CD4-positive, alpha-beta memory T cell (primary cell): Measurements from ENCODE around the gene TMEM92. TPM values are rescaled to one million over a fixed set of nuclear protein-coding genes. Genes with fewer than 3 reads are reported as not detected.

Experiments
- CTCF ChIA-PET: fragments of 350-600 bp; sonication (Branson Sonifier 250); formaldehyde crosslinking; loops from one replicate; lab custom pipeline; 2021; ENCODE audit warnings: inconsistent platforms; ENCODE audit not compliant: partially characterized antibody; lab: Charles Lee
- POLR2A ChIA-PET: fragments of 350-600 bp; sonication (Branson Sonifier 250); formaldehyde crosslinking; loops from one replicate; lab custom pipeline; 2021; ENCODE audit not compliant: partially characterized antibody; lab: Charles Lee
- DNase-seq, 5 donors: peaks; one replicate each; pipeline versions ENCODE4 v3.0.0 to v3.0.0-alpha.2; 2020 to 2022; ENCODE audit warnings: mixed read lengths in 1 of 5
- H3K27ac ChIP-seq: one replicate; pipeline ENCODE4 v1.7.0; 2013; ENCODE audit warnings: low read depth, low read length
- H3K27me3 ChIP-seq: 2 replicates; pipeline ENCODE4 v1.7.0; 2013; ENCODE audit warnings: mild to moderate bottlenecking, low read length, moderate library complexity; ENCODE audit not compliant: insufficient read depth
- H3K36me3 ChIP-seq: 2 replicates; pipeline ENCODE4 v1.7.0; 2013; ENCODE audit warnings: mild to moderate bottlenecking, low read length, moderate library complexity; ENCODE audit not compliant: insufficient read depth
- H3K4me1 ChIP-seq: 2 replicates; pipeline ENCODE4 v1.7.0; 2013; ENCODE audit warnings: mild to moderate bottlenecking, low read length, moderate library complexity; ENCODE audit not compliant: insufficient read depth
- H3K4me3 ChIP-seq, 2 donors: one replicate each; pipeline ENCODE4 v1.7.0; 2013; ENCODE audit warnings: low read length in 2 of 2, mild to moderate bottlenecking in 1 of 2
- H3K9me3 ChIP-seq, 2 donors: one replicate each; pipeline ENCODE4 v1.7.0; 2013; ENCODE audit warnings: low read length in 2 of 2, control low read depth in 1 of 2; ENCODE audit not compliant: control insufficient read depth in 1 of 2
- H3K27ac Mint-ChIP-seq, 7 donors: one replicate each; pipeline ENCODE4 v1.8.0; 2020 to 2021; ENCODE audit warnings: mixed read lengths in 7 of 7, mild to moderate bottlenecking in 6 of 7, inconsistent platforms in 3 of 7, moderate library complexity in 3 of 7
- H3K27me3 Mint-ChIP-seq, 2 donors: one replicate each; pipeline ENCODE4 v1.8.0; 2020 to 2021; ENCODE audit warnings: mixed read lengths in 2 of 2
- H3K36me3 Mint-ChIP-seq, 2 donors: one replicate each; pipeline ENCODE4 v1.8.0; 2020 to 2021; ENCODE audit warnings: mixed read lengths in 2 of 2, inconsistent platforms in 1 of 2, mild to moderate bottlenecking in 1 of 2
- H3K4me1 Mint-ChIP-seq, 4 donors: one replicate each; pipeline ENCODE4 v1.8.0; 2020 to 2021; ENCODE audit warnings: mixed read lengths in 4 of 4, mild to moderate bottlenecking in 1 of 4
- H3K4me3 Mint-ChIP-seq, 8 donors: one replicate each; pipeline ENCODE4 v1.8.0; 2020 to 2021; ENCODE audit warnings: mixed read lengths in 8 of 8, mild to moderate bottlenecking in 7 of 8, moderate library complexity in 6 of 8, inconsistent platforms in 3 of 8
- H3K9me3 Mint-ChIP-seq, 8 donors: one replicate each; pipeline ENCODE4 v1.8.0; 2020 to 2021; ENCODE audit warnings: mixed read lengths in 8 of 8, mild to moderate bottlenecking in 5 of 8, inconsistent platforms in 3 of 8, moderate library complexity in 1 of 8
- intact Hi-C: fragments of 100-400 bp; cut with micrococcal nuclease; formaldehyde crosslinking; loops from one replicate; pipeline ENCODE4 v1.15.1; 2023
- polyA plus RNA-seq, 2 donors: library from polyadenylated mRNA; unstranded; fragments of 300-500 nt; fragmentation: Illumina TruSeq; gene quantifications; one replicate each; pipeline ENCODE4 v1.2.3, GENCODE V29; 2021
- total RNA-seq, 2 experiments: library from RNA; stranded (reverse); gene quantifications; one replicate each; pipeline ENCODE4 v1.2.3, GENCODE V29; 2021

The TMEM92 gene
- total and polyA plus RNA-seq, 4 experiments from 2014 or later = not detected

GRCh38 chr17:50241431-50241830 is 32.8 kb upstream of the TMEM92 start:
- H3K9me3 Mint-ChIP-seq = no peaks in the 10 kb centered on the region
- CTCF ChIA-PET = no interaction called here
- H3K27me3 Mint-ChIP-seq = peaks cover 28 to 31% of the 10 kb centered on the region in 2 donors
- no peak overlapping the region for H3K4me3 ChIP-seq
- no peak for DNase-seq
- H3K27ac ChIP-seq = no peak overlapping the region
- no peaks in the 10 kb centered on the region for H3K27me3 ChIP-seq
- H3K4me1 ChIP-seq = no peaks in the 10 kb centered on the region
- POLR2A ChIA-PET = no interaction called here
- H3K4me3 Mint-ChIP-seq = no peak overlapping the region
- H3K4me1 Mint-ChIP-seq = peaks cover 0 to 2% (median 0%) of the 10 kb centered on the region in 4 donors
- H3K36me3 Mint-ChIP-seq = no peaks in the 10 kb centered on the region
- intact Hi-C loops = no loop called here
- no peaks in the 10 kb centered on the region for H3K36me3 ChIP-seq
- no peaks in the 10 kb centered on the region for H3K9me3 ChIP-seq
- H3K27ac Mint-ChIP-seq = no peak overlapping the region

GRCh38 chr17:50244771-50245170 is 29.5 kb upstream of the TMEM92 start:
- Mint-ChIP-seq H3K27me3 (peaks cover 32 to 38% of the 10 kb centered on the region in 2 donors), H3K4me3 (no peak overlapping the region), H3K27ac (no peak overlapping the region), H3K9me3 (peaks cover 0 to 29% (median 25%) of the 10 kb centered on the region in 8 donors), H3K4me1 (no peaks in the 10 kb centered on the region), H3K36me3 (peaks cover 0 to 6% of the 10 kb centered on the region in 2 donors)
- Histone ChIP-seq H3K9me3 (no peaks in the 10 kb centered on the region), H3K4me1 (no peaks in the 10 kb centered on the region), H3K27ac (no peak overlapping the region), H3K27me3 (peaks cover 7% of the 10 kb centered on the region), H3K4me3 (no peak overlapping the region), H3K36me3 (no peaks in the 10 kb centered on the region)
- intact Hi-C loops = no loop called here
- POLR2A ChIA-PET = no interaction called here
- CTCF ChIA-PET = no interaction called here
- DNase-seq = no peak

- Mint-ChIP-seq H3K4me3 (no peak overlapping the region), H3K4me1 (no peaks in the 10 kb centered on the region), H3K36me3 (peaks cover 0 to 6% of the 10 kb centered on the region in 2 donors), H3K27ac (no peak overlapping the region), H3K27me3 (peaks cover 27 to 35% of the 10 kb centered on the region in 2 donors), H3K9me3 (peaks cover 0 to 36% (median 27%) of the 10 kb centered on the region in 8 donors)
- no peak overlapping the region for H3K27ac ChIP-seq
- peaks cover 10% of the 10 kb centered on the region for H3K27me3 ChIP-seq
- no peaks in the 10 kb centered on the region for H3K9me3 ChIP-seq
- ChIA-PET CTCF (no interaction called here), POLR2A (no interaction called here)
- no peak for DNase-seq
- intact Hi-C loops = loop anchor here (2.0 kb wide), 1 partner anchor 29 kb away; no protein-coding TSS in a partner anchor
- H3K4me1 ChIP-seq = no peaks in the 10 kb centered on the region
- no peaks in the 10 kb centered on the region for H3K36me3 ChIP-seq
- H3K4me3 ChIP-seq = no peak overlapping the region
Observed at GRCh38 chr17:50248255-50248654, 26.0 kb upstream of the TMEM92 start.

- Histone ChIP-seq H3K4me1 (no peaks in the 10 kb centered on the region), H3K9me3 (no peaks in the 10 kb centered on the region), H3K36me3 (no peaks in the 10 kb centered on the region), H3K27ac (no peak overlapping the region), H3K27me3 (peaks cover 10% of the 10 kb centered on the region), H3K4me3 (no peak overlapping the region)
- no peak overlapping the region for H3K27ac Mint-ChIP-seq
- no peak overlapping the region for H3K4me3 Mint-ChIP-seq
- no peak for DNase-seq
- POLR2A ChIA-PET = no interaction called here
- CTCF ChIA-PET = no interaction called here
- peaks cover 0 to 27% (median 19%) of the 10 kb centered on the region in 8 donors for H3K9me3 Mint-ChIP-seq
- no peaks in the 10 kb centered on the region for H3K4me1 Mint-ChIP-seq
- H3K36me3 Mint-ChIP-seq = peaks cover 0 to 6% of the 10 kb centered on the region in 2 donors
- H3K27me3 Mint-ChIP-seq = peaks cover 29 to 35% of the 10 kb centered on the region in 2 donors
- intact Hi-C loops = no loop called here
Observed at GRCh38 chr17:50252781-50253180, 21.5 kb upstream of the TMEM92 start.

GRCh38 chr17:50255766-50256635 is 18.3 kb upstream of the TMEM92 start:
- Histone ChIP-seq H3K36me3 (no peaks in the 10 kb centered on the region), H3K27me3 (no peaks in the 10 kb centered on the region), H3K9me3 (no peaks in the 10 kb centered on the region), H3K4me1 (no peaks in the 10 kb centered on the region), H3K4me3 (no peak overlapping the region), H3K27ac (no peak overlapping the region)
- Mint-ChIP-seq H3K4me3 (no peak overlapping the region), H3K27ac (peak overlapping the region in 1 of 7 donors; percentile 10), H3K9me3 (peaks cover 0 to 5% (median 0%) of the 10 kb centered on the region in 8 donors), H3K27me3 (peaks cover 14 to 19% of the 10 kb centered on the region in 2 donors), H3K4me1 (no peaks in the 10 kb centered on the region), H3K36me3 (no peaks in the 10 kb centered on the region)
- DNase-seq = no peak
- ChIA-PET CTCF (no interaction called here), POLR2A (no interaction called here)
- intact Hi-C loops = no loop called here

GRCh38 chr17:50256826-50257618 is 17.2 kb upstream of the TMEM92 start:
- no peak overlapping the region for H3K27ac Mint-ChIP-seq
- H3K36me3 Mint-ChIP-seq = no peaks in the 10 kb centered on the region
- Histone ChIP-seq H3K4me1 (no peaks in the 10 kb centered on the region), H3K9me3 (no peaks in the 10 kb centered on the region), H3K27me3 (no peaks in the 10 kb centered on the region), H3K4me3 (no peak overlapping the region), H3K36me3 (no peaks in the 10 kb centered on the region), H3K27ac (no peak overlapping the region)
- H3K4me3 Mint-ChIP-seq = peak overlapping the region in 1 of 8 donors; percentile 60
- H3K4me1 Mint-ChIP-seq = no peaks in the 10 kb centered on the region
- CTCF ChIA-PET = interaction anchor here (0.8 kb wide), 1 partner anchor 18 kb away, joined by 3 read pairs; no protein-coding TSS in a partner anchor
- H3K9me3 Mint-ChIP-seq = no peaks in the 10 kb centered on the region
- intact Hi-C loops = no loop called here
- DNase-seq = no peak
- H3K27me3 Mint-ChIP-seq = peaks cover 8 to 12% of the 10 kb centered on the region in 2 donors
- POLR2A ChIA-PET = no interaction called here

- no peaks in the 10 kb centered on the region for H3K9me3 Mint-ChIP-seq
- H3K9me3 ChIP-seq = no peaks in the 10 kb centered on the region
- H3K27ac ChIP-seq = no peak overlapping the region
- no peaks in the 10 kb centered on the region for H3K4me1 ChIP-seq
- ChIA-PET POLR2A (no interaction called here), CTCF (interaction anchor here (0.8 kb wide), 1 partner anchor 17 kb away, joined by 3 read pairs; no protein-coding TSS in a partner anchor)
- no peak overlapping the region for H3K4me3 ChIP-seq
- no peaks in the 10 kb centered on the region for H3K27me3 ChIP-seq
- no peak for DNase-seq
- intact Hi-C loops = no loop called here
- H3K4me3 Mint-ChIP-seq = no peak overlapping the region
- no peaks in the 10 kb centered on the region for H3K4me1 Mint-ChIP-seq
- H3K36me3 Mint-ChIP-seq = no peaks in the 10 kb centered on the region
- H3K36me3 ChIP-seq = no peaks in the 10 kb centered on the region
- H3K27ac Mint-ChIP-seq = no peak overlapping the region
- peaks cover 12 to 13% of the 10 kb centered on the region in 2 donors for H3K27me3 Mint-ChIP-seq
Observed at GRCh38 chr17:50257676-50258224, 16.5 kb upstream of the TMEM92 start.
